GM23338 (cell line): ENCODE data around the gene PADI1. TPM values are rescaled to one million over a fixed set of nuclear protein-coding genes. Genes with fewer than 3 reads are reported as not detected.

Experiments
- ATAC-seq: fragments of 200-7000 bp; cut with Tn5 transposase; 3 replicates; pipeline ENCODE4 v1.9.1; 2020
- DNase-seq: peaks from one replicate; pipeline ENCODE4 v3.0.0-alpha.2; 2015; ENCODE audit warnings: low spot score
- H2AFZ ChIP-seq: fragments of 200-600 bp; sonication (generic); 2 replicates; pipeline ENCODE4 v1.8.0; 2016; ENCODE audit warnings: antibody characterized with exemption, mild to moderate bottlenecking, moderate library complexity
- H3F3A ChIP-seq: fragments of 200-600 bp; sonication (generic); replicated peaks from 2 replicates; pipeline ENCODE4 v1.8.0; 2017; ENCODE audit warnings: antibody characterized with exemption, mixed run types, low read depth
- H3K27ac ChIP-seq: fragments of 200-600 bp; sonication (generic); 2 replicates; pipeline ENCODE4 v1.6.1; 2016; ENCODE audit warnings: low read depth
- H3K27me3 ChIP-seq: fragments of 200-600 bp; sonication (generic); 2 replicates; pipeline ENCODE4 v1.8.0; 2016; ENCODE audit warnings: mild to moderate bottlenecking, mixed run types, moderate library complexity; ENCODE audit not compliant: insufficient read depth
- H3K36me3 ChIP-seq: fragments of 200-600 bp; sonication (generic); 2 replicates; pipeline ENCODE4 v1.8.0; 2016; ENCODE audit warnings: mild to moderate bottlenecking; ENCODE audit not compliant: insufficient read depth
- H3K4me1 ChIP-seq: fragments of 200-600 bp; sonication (generic); 2 replicates; pipeline ENCODE4 v1.8.0; 2016; ENCODE audit warnings: mild to moderate bottlenecking, moderate library complexity; ENCODE audit not compliant: insufficient read depth
- H3K4me2 ChIP-seq: fragments of 200-600 bp; sonication (generic); 2 replicates; pipeline ENCODE4 v1.7.1; 2017; ENCODE audit warnings: mixed run types
- H3K4me3 ChIP-seq: fragments of 200-600 bp; sonication (generic); 2 replicates; pipeline ENCODE4 v1.6.1; 2016; ENCODE audit warnings: mixed run types
- H3K79me2 ChIP-seq: fragments of 200-600 bp; sonication (generic); replicated peaks from 2 replicates; pipeline ENCODE4 v1.8.0; 2017; ENCODE audit warnings: mild to moderate bottlenecking; ENCODE audit not compliant: insufficient read depth
- H3K9me2 ChIP-seq: fragments of 200-600 bp; sonication (generic); 2 replicates; pipeline ENCODE4 v1.8.0; 2017; ENCODE audit not compliant: insufficient read depth
- H4K20me1 ChIP-seq: fragments of 200-600 bp; sonication (generic); replicated peaks from 2 replicates; pipeline ENCODE4 v1.8.0; 2017; ENCODE audit warnings: mild to moderate bottlenecking; ENCODE audit not compliant: insufficient read depth
- H3K27ac Mint-ChIP-seq: 2 replicates; pipeline ENCODE4 v1.8.0; 2020; ENCODE audit warnings: inconsistent platforms, mild to moderate bottlenecking, moderate library complexity, mixed read lengths
- H3K27me3 Mint-ChIP-seq: 3 replicates; pipeline ENCODE4 v1.8.0; 2022; ENCODE audit warnings: low read depth, mild to moderate bottlenecking, moderate library complexity, mixed read lengths, inconsistent platforms; ENCODE audit not compliant: insufficient read depth, poor library complexity
- H3K36me3 Mint-ChIP-seq: 3 replicates; pipeline ENCODE4 v1.8.0; 2021; ENCODE audit warnings: low read depth, mild to moderate bottlenecking, inconsistent platforms, moderate library complexity, mixed read lengths
- H3K4me1 Mint-ChIP-seq: 3 replicates; pipeline ENCODE4 v1.8.0; 2020; ENCODE audit warnings: mild to moderate bottlenecking, inconsistent platforms, mixed read lengths
- H3K4me3 Mint-ChIP-seq: 3 replicates; pipeline ENCODE4 v1.8.0; 2021; ENCODE audit warnings: moderate library complexity, mild to moderate bottlenecking, inconsistent platforms, mixed read lengths
- H3K9me3 Mint-ChIP-seq: 3 replicates; pipeline ENCODE4 v1.8.0; 2020; ENCODE audit warnings: moderate library complexity, mild to moderate bottlenecking, inconsistent platforms, mixed read lengths
- EZH2 ChIP-seq: fragments of 200-600 bp; sonication (generic); IDR thresholded peaks from one replicate; pipeline ENCODE4 v1.8.0; 2017; ENCODE audit warnings: antibody characterized with exemption, mild to moderate bottlenecking, low read depth; ENCODE audit not compliant: unreplicated experiment
- EZH2phosphoT487 ChIP-seq: fragments of 200-600 bp; sonication (generic); IDR thresholded peaks from one replicate; pipeline ENCODE4 v1.8.1; 2018; ENCODE audit warnings: antibody characterized with exemption; ENCODE audit not compliant: unreplicated experiment
- JUNB ChIP-seq: IDR thresholded peaks from one replicate; pipeline ENCODE4 v1.6.1; 2016; ENCODE audit warnings: antibody characterized with exemption; ENCODE audit not compliant: unreplicated experiment
- POLR2AphosphoS5 ChIP-seq: IDR thresholded peaks from 2 replicates; pipeline ENCODE4 v1.6.1; 2016; ENCODE audit warnings: antibody characterized with exemption, low read depth
- STAT1 ChIP-seq: IDR thresholded peaks from one replicate; pipeline ENCODE4 v1.6.1; 2016; ENCODE audit warnings: antibody characterized with exemption; ENCODE audit not compliant: unreplicated experiment
- ZNF114 ChIP-seq: fragments of 250-450 bp; sonication (Bioruptor Pico); IDR thresholded peaks from 2 replicates; pipeline ENCODE4 v1.5.0; 2020; ENCODE audit warnings: mild to moderate bottlenecking, moderate library complexity
- ZNF331 ChIP-seq: fragments of 250-450 bp; sonication (Bioruptor Pico); IDR thresholded peaks from 2 replicates; pipeline ENCODE4 v1.5.0; 2020; ENCODE audit warnings: low read depth, mild to moderate bottlenecking, moderate library complexity
- polyA plus RNA-seq: library from polyadenylated mRNA; unstranded; fragments of >200 nt; fragmentation: Nextera tagmentation; extraction: Ambion mirVana; gene quantifications from 2 replicates; pipeline ENCODE4 v1.2.1, GENCODE V29; 2016
- total RNA-seq: library from RNA; depleted of rRNA; stranded (reverse); fragments of >200 nt; shearing (Covaris generic); gene quantifications from 2 replicates; pipeline ENCODE4 v1.2.3, GENCODE V29; 2014
- TF ChIP-seq, protein P1 (sequence below): IDR thresholded peaks from 2 replicates; pipeline ENCODE4 v1.6.1; 2016; ENCODE audit warnings: antibody characterized with exemption
- TF ChIP-seq, protein P2 (sequence below): IDR thresholded peaks from one replicate; pipeline ENCODE4 v1.6.1; 2018; ENCODE audit warnings: antibody characterized with exemption; ENCODE audit not compliant: unreplicated experiment

Gene PADI1
- total and polyA plus RNA-seq, 2 experiments from 2014 or later: 0.26 to 0.28 TPM

DNA sequence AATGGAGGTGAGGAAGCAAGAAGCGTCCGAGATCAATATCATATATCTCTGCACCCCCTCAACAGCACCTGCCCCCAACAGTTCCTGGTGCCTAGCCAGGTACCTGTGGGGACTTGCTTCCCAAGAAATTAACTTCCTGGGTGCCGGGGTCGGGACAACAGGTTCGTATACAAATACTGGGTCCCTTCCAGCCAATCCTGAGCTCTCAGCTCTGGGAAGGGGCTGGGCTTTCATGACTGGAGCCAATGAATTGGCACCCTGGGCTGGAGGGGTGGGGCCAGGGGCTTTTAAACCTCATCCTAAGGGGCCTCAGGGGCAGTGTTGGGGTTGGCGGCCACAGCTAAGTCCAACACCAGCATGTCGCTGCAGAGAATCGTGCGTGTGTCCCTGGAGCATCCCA, 43.9 kb downstream of the PADI1 start, which contains the start of gene PADI3:
PADI3 (plus strand) TSS at position 318 of the 400 bp plus-strand sequence; CDS start at position 358, 40 bp downstream.
- H3K36me3 ChIP-seq: no peaks in the 10 kb centered on the region
- DNase-seq: peak; percentile 78
- no peaks in the 10 kb centered on the region; the same call in 1 of the 2 replicates for H3K4me1 ChIP-seq
- no peaks in the 10 kb centered on the region for H4K20me1 ChIP-seq
- H2AFZ ChIP-seq: peak within 1 kb of the TSS; percentile 74
- TF ChIP-seq ZNF331 (CRISPR knock-in tag): no peak
- no peak for TF ChIP-seq STAT1
- peak; percentile 33; the same call in 1 of the 2 replicates for TF ChIP-seq POLR2AphosphoS5
- no peak for TF ChIP-seq JUNB
- H3F3A ChIP-seq: no peaks in the 10 kb centered on the region
- no peaks in the 10 kb centered on the region for H3K27me3 ChIP-seq
- Mint-ChIP-seq H3K36me3 (no peaks in the 10 kb centered on the region), H3K27me3 (peaks cover 6% of the 10 kb centered on the region), H3K9me3 (no peaks in the 10 kb centered on the region), H3K4me3 (no peak within 1 kb of the TSS), H3K4me1 (peaks cover 10% of the 10 kb centered on the region), H3K27ac (no peak within 1 kb of the TSS)
- H3K4me2 ChIP-seq: no peak within 1 kb of the TSS
- no peaks in the 10 kb centered on the region for H3K79me2 ChIP-seq
- no peak within 1 kb of the TSS for H3K27ac ChIP-seq
- H3K4me3 ChIP-seq: no peak within 1 kb of the TSS
- no peaks in the 10 kb centered on the region for H3K9me2 ChIP-seq
- ATAC-seq: peak; percentile 93

DNA sequence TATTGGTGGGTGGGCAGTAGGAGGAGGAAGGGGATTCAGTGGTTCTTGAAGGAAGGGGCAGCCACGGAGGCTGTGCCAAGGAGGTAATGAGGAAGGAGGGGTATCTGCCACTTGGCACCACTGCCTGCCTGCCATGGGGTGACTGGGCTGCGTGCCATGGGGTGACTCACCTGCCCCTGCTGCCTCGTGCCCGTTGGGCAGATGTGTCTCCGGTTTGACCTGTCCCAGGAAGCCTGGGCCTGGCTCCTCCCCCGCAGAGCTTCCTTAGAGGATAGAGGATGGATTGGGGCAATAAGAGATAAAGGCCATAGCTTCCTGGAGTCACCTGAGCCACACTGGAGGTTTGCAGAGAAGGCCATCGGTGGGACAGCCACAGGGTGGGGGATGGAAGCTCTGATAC, 45.7 kb downstream of the PADI1 start:
- Histone ChIP-seq H3K79me2 (no peaks in the 10 kb centered on the region), H3F3A (no peaks in the 10 kb centered on the region), H3K9me2 (no peaks in the 10 kb centered on the region), H3K4me1 (no peaks in the 10 kb centered on the region), H3K4me2 (no peak overlapping the region), H3K27me3 (no peaks in the 10 kb centered on the region), H2AFZ (no peak overlapping the region), H3K27ac (no peak overlapping the region), H4K20me1 (no peaks in the 10 kb centered on the region), H3K36me3 (no peaks in the 10 kb centered on the region), H3K4me3 (no peak overlapping the region)
- H3K36me3 Mint-ChIP-seq: no peaks in the 10 kb centered on the region
- ATAC-seq (no peak), DNase-seq (no peak)
- peaks cover 6% of the 10 kb centered on the region for H3K27me3 Mint-ChIP-seq
- H3K9me3 Mint-ChIP-seq: no peaks in the 10 kb centered on the region
- H3K27ac Mint-ChIP-seq: no peak overlapping the region
- peaks cover 2% of the 10 kb centered on the region for H3K4me1 Mint-ChIP-seq
- no peak overlapping the region for H3K4me3 Mint-ChIP-seq
- TF ChIP-seq EZH2phosphoT487: no peak
- TF ChIP-seq, protein P1, sequence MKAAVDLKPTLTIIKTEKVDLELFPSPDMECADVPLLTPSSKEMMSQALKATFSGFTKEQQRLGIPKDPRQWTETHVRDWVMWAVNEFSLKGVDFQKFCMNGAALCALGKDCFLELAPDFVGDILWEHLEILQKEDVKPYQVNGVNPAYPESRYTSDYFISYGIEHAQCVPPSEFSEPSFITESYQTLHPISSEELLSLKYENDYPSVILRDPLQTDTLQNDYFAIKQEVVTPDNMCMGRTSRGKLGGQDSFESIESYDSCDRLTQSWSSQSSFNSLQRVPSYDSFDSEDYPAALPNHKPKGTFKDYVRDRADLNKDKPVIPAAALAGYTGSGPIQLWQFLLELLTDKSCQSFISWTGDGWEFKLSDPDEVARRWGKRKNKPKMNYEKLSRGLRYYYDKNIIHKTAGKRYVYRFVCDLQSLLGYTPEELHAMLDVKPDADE: no peak
- no peak for TF ChIP-seq EZH2
- TF ChIP-seq STAT1: no peak

DNA sequence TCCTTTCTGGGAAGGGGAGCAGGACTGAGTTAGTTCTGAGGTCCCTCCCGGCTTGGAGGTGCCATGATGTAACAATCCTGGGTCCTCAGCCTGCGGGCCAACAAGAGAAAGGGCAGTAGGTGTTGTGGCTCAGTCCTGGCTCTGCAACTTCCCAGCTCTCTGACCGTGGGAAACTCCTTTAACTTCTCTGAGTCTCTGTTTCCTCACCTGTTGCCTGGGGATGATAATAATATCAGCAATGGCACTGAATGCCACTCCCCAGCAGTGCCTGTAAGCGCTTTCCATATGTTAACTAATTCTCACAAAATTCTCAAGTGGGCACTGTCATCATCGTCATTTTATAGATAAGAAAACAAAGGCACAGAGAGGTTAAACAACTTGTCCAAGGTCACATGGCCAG, 46.3 kb downstream of the PADI1 start:
- H3K4me3 Mint-ChIP-seq: no peak overlapping the region
- no peaks in the 10 kb centered on the region for H3K36me3 Mint-ChIP-seq
- H3K4me1 Mint-ChIP-seq: no peaks in the 10 kb centered on the region; the same call in 2 of the 3 replicates
- H3K79me2 ChIP-seq: no peaks in the 10 kb centered on the region
- ATAC-seq: no peak
- H3F3A ChIP-seq: no peaks in the 10 kb centered on the region
- H3K27me3 ChIP-seq: no peaks in the 10 kb centered on the region
- no peaks in the 10 kb centered on the region for H3K36me3 ChIP-seq
- H3K27ac ChIP-seq: no peak overlapping the region
- H2AFZ ChIP-seq: no peak overlapping the region
- H4K20me1 ChIP-seq: no peaks in the 10 kb centered on the region
- H3K27me3 Mint-ChIP-seq: peaks cover 2% of the 10 kb centered on the region
- H3K4me1 ChIP-seq: no peaks in the 10 kb centered on the region
- no peak overlapping the region for H3K27ac Mint-ChIP-seq
- H3K9me2 ChIP-seq: no peaks in the 10 kb centered on the region
- H3K4me3 ChIP-seq: no peak overlapping the region
- no peak overlapping the region for H3K4me2 ChIP-seq
- no peak for DNase-seq
- no peaks in the 10 kb centered on the region for H3K9me3 Mint-ChIP-seq
- TF ChIP-seq ZNF114 (CRISPR knock-in tag): no peak
- no peak for TF ChIP-seq JUNB
- no peak for TF ChIP-seq EZH2phosphoT487
- TF ChIP-seq, protein P2, sequence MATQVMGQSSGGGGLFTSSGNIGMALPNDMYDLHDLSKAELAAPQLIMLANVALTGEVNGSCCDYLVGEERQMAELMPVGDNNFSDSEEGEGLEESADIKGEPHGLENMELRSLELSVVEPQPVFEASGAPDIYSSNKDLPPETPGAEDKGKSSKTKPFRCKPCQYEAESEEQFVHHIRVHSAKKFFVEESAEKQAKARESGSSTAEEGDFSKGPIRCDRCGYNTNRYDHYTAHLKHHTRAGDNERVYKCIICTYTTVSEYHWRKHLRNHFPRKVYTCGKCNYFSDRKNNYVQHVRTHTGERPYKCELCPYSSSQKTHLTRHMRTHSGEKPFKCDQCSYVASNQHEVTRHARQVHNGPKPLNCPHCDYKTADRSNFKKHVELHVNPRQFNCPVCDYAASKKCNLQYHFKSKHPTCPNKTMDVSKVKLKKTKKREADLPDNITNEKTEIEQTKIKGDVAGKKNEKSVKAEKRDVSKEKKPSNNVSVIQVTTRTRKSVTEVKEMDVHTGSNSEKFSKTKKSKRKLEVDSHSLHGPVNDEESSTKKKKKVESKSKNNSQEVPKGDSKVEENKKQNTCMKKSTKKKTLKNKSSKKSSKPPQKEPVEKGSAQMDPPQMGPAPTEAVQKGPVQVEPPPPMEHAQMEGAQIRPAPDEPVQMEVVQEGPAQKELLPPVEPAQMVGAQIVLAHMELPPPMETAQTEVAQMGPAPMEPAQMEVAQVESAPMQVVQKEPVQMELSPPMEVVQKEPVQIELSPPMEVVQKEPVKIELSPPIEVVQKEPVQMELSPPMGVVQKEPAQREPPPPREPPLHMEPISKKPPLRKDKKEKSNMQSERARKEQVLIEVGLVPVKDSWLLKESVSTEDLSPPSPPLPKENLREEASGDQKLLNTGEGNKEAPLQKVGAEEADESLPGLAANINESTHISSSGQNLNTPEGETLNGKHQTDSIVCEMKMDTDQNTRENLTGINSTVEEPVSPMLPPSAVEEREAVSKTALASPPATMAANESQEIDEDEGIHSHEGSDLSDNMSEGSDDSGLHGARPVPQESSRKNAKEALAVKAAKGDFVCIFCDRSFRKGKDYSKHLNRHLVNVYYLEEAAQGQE: no peak
- no peak for TF ChIP-seq STAT1
- TF ChIP-seq, protein P1: no peak
